Lung microvascular endothelial cell (primary cell): ENCODE data around the gene GHRHR. TPM values are rescaled to one million over a fixed set of nuclear protein-coding genes. Genes with fewer than 3 reads are reported as not detected.

Experiments
- DNase-seq, 2 donors: peaks; one replicate each; pipeline versions ENCODE4 v3.0.0 to v3.0.0-alpha.2; 2010; ENCODE audit warnings: low read depth in 2 of 2
- total RNA-seq: library from RNA; depleted of rRNA; stranded (reverse); fragments of >200 nt; gene quantifications from 2 replicates; pipeline ENCODE4 v1.2.1, GENCODE V29; 2014

GHRHR gene
- total RNA-seq, 1 donor from 2014 or later, result not detected

DNA sequence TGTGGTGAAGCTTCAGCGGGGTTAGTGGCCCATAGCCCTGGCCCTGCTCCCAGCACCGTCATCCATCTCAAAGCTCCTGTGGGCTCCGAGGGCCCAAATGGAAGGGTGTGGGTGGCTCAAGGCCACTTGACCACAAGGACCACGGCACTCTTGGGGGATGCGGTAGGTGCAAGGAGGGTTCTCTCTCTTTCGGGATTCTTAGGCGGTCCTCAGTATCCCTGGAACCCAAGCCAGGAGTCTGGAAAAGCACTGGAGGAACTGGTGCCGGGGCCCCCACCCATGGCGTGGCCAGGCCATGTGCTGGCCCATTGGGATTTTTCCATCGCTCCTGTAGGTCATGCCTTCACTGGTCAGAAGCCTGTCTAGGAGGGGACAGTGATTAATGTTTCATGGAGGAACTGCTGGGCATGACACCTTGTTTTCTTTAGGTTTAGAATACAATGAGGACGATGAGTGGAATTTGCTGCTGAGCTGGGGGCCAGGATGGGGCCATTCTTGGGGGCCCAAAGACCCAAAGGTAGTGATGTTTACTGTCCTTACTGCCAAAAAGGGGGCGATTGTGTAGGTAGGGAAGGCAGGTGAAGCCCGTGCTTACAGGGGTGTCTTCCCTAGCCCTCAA lies 35.4 kb upstream of the GHRHR start:
- no peak for DNase-seq

DNA sequence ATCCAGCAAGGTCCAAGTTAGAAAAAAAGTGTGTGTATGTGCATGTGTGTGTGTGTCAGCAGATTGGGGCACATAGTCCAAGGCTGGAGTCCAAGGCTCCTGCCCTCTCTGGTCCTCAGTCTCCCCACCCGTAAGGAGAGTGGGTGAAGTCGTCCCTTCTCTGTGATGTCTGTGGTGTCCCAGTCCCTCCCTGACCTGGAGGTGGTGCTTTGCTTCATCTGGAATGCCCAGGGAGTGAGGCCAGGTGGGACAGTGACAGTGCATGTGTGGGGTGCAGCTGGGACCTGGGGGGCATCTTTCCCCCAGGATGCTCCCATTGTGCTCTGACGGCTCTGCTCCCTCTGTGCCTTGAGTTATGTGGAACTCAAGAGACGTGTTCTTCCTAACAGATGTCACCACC lies 34.1 kb upstream of the GHRHR start:
- DNase-seq, result no peak

DNA sequence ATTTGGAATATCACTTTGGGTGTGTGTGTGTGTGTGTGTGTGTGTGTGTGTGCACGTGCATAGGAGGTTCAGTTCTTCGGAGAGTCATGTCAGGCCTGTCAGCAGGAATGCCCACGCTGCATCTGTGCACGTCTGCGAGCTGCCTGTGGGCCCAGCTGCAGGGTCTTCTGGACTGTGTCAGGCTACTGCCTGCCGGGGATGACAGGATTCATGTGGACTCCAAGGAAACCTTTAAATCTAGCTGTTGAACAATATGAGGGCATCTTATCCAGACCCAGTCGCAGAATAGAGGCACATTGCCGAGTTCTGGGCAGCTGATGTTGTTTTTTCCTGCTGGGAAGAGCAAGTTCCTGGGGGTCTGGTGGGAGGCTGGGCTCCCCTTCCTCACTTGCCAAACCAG lies 33.1 kb upstream of the GHRHR start:
- DNase-seq, result no peak

DNA sequence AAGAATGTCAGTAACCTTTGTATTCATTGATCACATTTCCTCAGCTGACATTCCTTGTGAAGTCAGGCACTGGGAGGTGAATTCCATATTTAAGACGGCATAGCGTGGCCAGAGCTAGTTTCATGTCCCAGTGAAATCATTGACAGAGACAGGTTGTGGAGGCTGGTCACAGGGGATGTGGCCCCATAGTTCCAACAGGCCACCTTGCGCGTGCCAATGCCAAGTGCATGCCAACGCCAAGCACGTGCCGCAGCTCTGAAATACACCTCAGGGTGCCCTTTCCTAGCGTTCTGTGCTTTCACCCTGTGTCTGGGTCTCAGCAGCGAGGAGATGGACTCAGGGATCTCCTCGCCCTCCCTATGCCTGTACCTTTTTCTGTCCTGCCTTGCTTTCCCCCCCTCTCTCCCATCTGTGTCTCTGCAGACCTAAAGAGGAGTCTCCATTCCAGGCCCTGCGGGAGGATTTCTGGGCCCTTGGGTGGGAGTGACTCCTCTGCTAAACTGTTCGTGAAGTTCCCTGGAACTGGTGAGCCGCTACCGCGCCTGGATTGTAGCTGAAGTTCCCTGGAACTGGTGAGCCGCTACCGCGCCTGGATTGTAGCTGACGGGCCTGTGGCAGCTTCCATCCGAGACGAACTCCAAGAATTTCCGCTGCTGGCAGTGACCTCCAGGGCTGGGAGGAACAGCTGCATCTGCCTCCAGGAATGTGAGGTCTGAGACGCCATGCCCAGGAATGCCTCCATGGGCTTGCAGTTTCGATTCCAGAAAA lies 32.4 kb upstream of the GHRHR start:
- peak in 1 of 2 donors; percentile 61 for DNase-seq

DNA sequence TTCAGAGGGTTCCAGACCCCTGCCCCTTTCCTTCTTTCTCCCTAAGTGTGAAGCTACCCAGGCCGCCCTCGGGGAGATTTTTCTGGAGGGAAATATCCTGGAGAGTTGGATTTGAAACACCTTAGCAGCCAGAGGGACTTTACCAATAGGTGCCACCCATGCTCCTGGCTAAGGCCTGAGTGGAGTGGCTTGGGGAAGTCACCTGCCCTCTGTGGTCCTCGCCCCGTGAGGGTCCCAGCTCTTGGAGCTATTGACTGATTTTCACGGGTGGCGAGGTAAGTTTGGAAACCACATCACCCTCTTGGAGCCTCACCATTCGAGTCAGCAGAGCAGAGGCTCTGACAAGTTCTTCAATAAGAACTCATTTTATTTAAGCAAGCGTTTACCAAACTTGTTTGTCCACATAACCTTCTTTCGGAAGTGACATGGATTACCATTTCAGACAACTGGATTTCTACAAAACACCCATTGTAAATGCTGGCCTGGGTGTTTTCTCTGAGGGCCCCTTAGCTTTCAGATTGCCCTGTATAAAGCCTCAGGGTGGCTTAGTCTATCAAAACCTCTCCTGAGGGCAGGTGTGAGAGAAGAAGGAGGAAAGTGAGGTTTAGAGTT lies 31.7 kb upstream of the GHRHR start:
- no peak for DNase-seq

DNA sequence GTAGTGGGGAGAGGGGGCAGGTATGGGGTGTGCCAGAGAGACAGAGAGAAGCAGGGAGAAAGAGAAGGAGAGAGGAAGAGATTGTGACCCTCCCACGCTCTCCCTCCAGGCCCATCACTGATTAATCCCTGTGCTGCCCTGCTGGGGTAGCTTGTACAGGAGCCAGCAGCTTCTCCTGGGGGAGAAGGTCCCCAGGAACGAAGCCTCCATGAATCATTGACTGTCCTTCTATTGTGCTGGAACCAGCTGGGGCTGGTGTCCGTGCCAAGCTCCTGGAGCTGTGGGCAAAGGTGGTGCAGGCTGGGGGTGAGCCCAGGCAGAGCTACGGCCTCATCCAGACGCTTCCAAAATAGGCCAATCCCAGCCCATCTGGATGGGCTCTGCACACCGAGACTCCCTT lies 31.2 kb upstream of the GHRHR start:
- DNase-seq, result no peak

DNA sequence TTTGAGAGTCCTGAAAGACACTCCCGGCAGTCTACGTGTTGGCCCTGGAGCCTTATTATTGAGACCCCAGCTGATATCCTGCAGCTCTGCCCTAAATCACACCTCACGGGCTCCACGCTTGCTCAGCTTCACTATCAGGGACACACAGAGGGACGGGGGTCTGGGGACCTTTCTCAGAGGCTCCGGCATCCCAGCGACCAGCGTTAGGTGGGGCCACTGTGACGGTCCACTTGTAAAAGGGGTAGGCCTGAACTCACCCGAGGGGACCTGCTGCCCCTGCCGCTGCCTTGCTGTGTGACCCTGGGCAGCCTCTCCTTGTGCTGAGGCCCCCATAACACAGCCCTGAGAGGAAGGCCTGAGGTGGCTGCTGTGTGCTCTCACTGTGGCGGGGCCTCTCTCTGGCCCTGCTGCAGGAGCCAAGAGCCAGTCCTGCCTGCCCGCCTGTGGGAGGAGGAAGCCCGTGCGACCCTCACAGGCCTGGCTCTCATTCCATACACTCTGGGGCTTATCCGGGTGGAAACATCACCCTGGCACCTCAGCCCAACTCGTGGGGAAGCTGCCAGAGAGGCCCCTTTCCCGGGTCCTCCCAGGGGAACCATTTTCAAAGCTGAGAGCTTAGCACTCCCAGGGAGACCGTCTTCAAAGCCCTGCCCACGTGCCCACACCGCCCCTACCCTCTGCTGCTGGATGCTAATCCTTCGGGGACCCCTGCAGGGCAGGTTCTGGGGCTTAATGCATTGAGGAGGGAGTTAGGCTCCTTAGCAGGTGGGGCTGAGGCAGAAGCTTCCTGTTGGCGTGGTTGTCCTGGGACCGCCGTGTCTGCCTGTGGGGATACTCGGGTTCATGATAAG lies 30.4 kb upstream of the GHRHR start:
- no peak for DNase-seq

DNA sequence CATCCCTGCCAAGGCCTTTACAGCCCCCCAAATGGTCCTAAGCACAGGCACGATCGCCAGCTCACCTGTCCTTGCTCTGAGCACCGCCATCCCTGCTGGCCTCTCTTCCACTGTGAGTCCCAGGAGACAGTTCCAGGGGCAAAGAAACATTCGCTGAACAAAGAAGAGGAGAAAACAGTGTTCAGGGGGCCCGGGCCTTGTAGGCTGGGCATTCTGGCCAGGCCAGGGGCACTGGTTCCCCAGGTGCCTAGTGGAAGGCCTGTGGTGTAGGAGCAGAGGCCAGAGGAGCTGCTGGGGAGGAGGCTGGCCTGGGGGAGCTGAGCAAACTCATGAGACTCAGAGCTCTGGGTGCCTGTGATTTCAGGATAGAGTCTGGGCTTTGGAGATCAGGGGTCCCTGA lies 29.5 kb upstream of the GHRHR start:
- no peak for DNase-seq

DNA sequence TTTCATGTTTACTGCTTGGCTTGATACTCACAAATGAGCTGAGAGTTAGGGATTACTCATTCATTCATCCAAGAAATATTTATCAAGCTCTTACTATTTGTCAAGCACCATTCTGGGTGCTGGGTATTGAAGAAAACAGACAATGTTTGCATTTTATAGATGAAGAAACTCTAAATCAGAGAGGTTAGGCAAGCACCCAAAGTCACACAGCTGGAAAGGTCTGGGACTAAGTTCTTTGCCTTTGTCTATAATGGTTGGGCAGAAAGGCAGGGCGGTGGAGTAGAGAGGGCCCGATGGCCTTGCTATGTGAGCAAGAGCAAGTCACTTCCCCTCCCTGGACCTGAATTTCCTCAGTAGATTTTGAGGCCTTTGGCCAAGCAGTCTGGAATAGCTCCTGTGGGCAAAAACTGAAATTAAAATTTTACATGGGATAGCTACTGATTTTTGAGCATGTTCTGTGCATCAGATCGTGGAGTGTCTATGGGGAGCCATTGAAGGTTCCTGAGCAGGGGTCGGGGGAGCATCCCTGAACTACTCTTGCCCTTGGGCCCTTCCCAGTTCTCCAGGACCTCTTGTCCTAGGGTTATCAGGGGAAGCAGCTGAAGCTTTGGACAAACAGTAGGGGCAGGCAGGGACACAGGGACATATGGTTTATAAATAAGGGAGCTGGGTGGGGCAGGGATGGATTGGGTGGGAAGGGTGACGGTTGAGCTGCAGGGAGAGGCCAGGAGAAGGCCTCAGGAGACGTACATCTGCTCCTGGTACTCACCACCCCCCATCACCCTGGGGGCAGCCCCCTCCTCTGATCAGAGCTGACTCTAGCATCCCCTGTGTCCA lies 28.8 kb upstream of the GHRHR start:
- no peak for DNase-seq

DNA sequence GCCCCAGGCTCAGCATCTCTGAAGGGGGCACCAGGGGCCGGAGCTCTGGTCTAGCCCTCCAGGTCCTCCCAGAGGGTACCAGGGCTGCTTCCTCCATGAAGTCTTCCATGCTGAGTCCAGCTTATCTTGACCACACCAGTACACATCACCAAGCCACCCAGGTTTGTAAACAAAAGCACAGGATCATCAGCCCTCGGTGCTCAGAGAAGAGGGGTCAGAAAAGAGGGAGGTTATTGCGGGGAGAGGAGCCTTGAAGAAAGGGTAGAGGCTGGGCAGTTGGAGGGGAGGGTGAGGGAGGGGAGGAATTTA lies 28.2 kb upstream of the GHRHR start:
- no peak for DNase-seq

DNA sequence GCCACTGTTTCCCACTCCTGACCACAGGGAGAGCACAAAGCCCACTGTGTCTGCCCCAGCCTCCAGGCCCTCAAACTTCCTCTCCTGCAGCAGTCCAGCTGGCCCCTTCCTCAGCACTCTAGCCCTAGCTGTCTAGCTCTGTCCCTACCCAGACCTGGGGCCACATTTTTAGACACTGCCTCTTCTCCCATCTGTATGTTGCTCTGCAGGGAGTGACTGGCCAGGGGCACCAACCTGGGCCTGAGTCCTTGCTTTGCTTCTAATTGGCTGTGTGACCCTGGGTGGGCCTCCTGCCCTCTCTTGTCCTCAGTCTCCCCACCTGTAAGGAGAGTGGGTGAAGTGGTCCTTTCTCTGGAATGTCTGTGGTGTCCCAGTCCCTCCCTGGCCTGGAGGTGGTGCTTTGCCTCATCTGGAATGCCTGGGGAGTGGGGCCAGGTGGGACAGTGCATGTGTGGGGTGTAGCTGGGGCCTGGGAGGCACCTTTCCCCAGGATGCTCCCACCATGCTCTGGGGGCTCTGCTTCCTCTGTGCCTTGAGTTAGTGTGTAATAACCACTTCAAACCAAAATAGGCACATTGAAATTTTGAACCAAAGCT lies 27.0 kb upstream of the GHRHR start:
- no peak for DNase-seq

DNA sequence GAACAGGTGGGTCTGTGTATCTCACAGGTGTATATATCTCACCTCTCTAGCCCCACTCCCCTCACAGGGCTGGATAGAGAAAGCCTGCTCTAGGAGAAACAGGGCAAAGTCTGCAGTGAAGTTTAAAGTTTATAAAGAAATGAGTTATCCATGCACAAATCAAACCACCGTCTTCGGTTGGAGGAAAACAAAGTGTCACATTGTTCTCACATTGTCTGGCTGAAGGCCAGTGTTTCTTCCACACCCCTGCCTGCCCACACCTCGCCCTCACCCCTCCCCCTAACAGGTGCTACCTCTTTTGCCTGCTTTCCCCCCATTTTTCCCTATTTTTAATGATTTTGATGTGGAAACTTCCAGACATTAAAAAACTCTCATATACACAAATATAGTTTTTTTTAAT lies 26.3 kb upstream of the GHRHR start:
- DNase-seq, result no peak

DNA sequence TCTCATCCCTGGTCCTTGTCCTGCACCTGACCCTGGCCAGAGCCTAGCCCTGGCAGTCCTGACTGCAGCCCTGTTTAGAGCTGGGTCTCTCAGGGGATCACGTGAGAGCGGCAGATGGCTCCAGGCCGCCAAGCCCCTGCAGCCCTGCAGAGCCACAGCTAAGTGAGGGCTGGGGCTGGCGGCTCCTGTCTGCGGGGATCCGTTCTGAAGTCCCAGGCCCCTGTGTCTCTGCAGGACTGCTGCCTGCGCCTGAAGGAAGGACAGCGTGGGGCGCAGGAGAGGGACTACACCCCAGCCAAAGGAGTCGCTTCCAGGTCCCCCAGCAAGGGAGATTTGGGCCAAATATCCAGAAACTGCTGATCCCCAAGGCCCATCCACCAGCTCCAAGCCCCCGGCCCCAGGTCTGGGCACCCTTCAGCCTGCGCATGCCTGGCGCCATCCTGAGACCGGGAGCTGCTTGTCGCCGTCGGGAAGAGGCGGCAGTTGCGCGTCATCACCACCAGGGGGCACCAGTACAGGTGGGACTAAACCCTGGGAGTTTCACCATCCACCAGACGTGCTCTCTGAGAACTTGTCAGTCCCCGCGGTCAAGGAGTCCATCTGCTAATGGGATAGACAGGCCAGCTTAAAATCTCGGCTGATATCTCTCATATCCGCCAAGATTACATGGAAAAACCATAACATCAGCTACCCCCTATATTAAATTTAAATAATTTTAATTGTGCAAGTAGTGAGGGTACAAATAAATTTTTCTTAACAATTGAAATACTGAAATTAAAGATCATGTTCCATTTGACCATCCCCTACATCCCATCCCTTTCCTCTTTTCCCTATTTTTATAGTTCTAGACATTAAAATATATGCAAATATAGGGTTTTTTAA lies 25.1 kb upstream of the GHRHR start:
- DNase-seq, result peak; percentile 71 to 83

DNA sequence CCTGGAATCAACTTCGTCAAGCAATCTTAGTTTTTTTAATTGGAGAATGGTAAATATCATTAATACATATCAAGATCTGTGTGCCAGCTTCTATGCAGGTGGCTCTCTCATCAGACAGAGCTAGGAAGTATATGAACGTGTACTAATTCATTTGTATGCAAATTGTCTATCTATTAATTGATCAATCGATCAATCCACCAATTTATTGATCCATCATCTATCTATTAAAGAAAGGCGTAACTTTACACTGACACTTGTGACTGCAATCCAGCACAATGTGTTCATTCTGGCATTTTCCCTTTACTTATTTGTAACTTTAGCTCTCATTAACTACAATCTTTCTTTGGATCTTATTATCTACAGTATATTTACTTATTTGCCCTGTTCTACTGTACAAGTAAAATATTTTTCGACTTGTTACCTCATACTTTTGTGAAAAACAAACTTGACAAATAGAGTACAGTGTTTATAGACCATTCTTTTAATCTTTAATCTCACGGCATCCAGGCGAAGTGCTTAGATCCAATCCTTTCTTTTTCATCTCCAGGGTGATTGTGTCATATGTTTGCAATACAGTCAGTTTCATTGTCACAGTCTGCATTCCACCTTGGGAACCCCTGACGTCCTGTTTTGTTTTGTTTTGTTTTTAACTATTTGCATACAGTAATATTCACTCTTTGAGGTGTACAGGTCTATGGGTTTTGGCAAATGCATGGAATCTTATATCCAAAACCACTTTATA lies 22.0 kb upstream of the GHRHR start:
- no peak for DNase-seq

DNA sequence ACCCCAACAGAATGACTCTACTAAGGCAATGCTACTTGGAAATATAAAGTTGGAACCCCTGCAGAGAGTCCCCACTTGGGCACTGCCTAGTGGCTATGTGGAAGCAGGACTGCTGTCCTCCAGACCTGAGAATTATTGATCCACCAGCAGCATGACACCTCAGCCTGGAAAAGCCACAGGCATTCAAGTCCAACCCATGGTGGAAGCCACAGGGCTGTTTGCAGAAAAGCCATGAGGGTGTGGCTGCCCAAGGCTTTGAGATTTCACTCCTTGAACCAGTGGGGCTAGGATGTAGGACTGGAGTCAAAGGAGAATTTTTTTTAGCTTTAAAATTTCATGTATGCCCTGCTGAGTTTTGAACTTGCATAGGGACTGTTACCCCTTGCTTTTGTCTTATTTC lies 13.6 kb upstream of the GHRHR start:
- DNase-seq, result no peak

DNA sequence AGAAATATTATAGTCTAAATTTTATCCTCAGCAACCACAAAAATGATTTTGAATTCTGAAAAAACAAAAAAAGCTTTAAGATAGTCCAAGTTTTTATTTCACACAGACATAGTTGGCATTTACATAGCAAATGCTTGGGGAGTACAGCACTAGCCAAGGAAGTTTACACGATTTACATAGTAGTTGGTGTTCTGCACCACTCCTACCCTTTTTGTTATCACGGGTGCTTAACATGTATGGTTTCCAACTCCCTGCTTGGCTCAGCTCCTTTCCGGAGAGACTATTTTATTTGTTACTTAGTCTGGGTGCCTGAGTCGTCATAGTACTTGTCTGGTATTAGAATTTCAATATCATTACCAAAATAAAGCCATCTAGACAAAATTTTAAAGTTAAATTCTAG lies 8.8 kb upstream of the GHRHR start:
- no peak for DNase-seq

DNA sequence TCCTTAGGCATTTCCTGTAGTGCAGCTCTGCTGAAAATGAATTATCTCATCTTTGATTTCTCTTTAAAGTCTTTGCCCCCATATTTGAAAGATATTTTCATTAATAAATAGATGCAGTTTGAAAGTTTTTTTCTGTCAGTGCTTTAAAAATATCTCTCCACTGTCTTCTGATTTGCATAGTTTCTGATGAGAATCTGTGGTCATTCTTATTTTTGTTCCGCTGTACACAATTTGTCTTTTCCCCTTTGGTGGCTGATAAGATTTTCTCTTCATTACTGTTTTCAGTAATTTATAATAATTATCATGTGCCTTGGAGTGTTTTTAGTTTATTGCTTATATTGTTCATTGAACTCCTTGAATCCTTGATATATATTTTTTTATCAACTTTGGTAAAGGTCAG lies 7.0 kb upstream of the GHRHR start:
- no peak for DNase-seq

DNA sequence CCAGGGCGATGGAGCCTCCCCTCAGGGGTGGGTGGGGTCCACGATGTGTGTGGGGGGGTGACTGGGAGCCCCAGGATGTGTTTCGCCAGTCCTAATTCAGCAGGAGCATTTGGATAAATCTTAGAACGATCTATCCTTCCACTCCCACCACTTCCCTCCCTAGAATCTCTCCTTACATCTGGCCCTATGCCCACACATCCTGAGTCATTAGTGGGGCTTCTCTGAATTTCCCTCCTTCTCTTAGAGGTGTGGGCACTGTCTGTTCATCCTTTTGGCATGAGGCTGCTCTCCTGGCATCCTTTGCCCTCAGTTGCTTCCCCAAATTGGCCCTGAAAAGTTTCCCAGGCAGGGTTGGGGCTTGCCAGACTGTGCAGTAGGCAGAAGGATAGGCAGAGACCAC lies 1.6 kb downstream of the GHRHR start:
- DNase-seq, result no peak

DNA sequence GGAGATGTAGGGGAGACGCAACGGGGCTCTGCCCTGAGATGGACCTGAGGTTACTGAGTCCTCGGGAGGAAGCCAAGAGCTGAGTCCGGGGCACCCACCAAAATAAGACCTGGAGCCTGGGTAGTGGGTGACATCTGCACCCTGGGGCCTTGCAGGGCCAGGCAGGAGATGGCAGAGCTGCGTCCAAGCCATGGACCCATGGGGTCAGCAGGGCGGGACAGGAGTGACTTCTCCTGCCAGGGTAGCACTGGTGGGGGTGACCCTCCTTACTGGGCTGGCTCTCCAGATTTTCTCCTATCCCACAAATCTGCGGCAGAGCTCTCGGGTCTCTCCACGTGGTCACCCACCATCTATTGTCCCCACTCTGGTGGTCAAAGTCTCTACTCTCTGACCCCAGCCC lies 2.1 kb downstream of the GHRHR start:
- no peak for DNase-seq
